ENCODE measurements around the gene COPS9. TPM values are rescaled to one million over a fixed set of nuclear protein-coding genes. Genes with fewer than 3 reads are reported as not detected.
A peak's percentile ranks its signal among the peaks of the same experiment; 100 is the strongest.

Gene COPS9
- total RNA-seq, 6 donors from 2014 or later: 97.2 to 141 (median 129) TPM

- H3K27me3 ChIP-seq: no peaks in the 10 kb centered on the region
- H3K27ac ChIP-seq: no peak overlapping the region
- no peaks in the 10 kb centered on the region for H3K36me3 ChIP-seq
- no peak for ATAC-seq (ENCODE audit: low FRiP score in 2 of 2)
- no peak for TF ChIP-seq EP300 (IDR thresholded peaks at IDR 0.05)
- TF ChIP-seq, protein P1, sequence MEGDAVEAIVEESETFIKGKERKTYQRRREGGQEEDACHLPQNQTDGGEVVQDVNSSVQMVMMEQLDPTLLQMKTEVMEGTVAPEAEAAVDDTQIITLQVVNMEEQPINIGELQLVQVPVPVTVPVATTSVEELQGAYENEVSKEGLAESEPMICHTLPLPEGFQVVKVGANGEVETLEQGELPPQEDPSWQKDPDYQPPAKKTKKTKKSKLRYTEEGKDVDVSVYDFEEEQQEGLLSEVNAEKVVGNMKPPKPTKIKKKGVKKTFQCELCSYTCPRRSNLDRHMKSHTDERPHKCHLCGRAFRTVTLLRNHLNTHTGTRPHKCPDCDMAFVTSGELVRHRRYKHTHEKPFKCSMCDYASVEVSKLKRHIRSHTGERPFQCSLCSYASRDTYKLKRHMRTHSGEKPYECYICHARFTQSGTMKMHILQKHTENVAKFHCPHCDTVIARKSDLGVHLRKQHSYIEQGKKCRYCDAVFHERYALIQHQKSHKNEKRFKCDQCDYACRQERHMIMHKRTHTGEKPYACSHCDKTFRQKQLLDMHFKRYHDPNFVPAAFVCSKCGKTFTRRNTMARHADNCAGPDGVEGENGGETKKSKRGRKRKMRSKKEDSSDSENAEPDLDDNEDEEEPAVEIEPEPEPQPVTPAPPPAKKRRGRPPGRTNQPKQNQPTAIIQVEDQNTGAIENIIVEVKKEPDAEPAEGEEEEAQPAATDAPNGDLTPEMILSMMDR (IDR thresholded peaks at IDR 0.05): no peak
- TF ChIP-seq POLR2AphosphoS5 (IDR thresholded peaks at IDR 0.05): no peak
- no peak overlapping the region for H3K4me3 ChIP-seq
- no peaks in the 10 kb centered on the region for H3K4me1 ChIP-seq
- no peak for DNase-seq
- WGBS, 2 donors: 60 to 78% methylated on average over 6 of the region's 6 CpGs
- H3K9me3 ChIP-seq: no peaks in the 10 kb centered on the region
These were observed 28.7 kb downstream of the COPS9 start for GRCh38 chr2:240107477-240107796.

DNA sequence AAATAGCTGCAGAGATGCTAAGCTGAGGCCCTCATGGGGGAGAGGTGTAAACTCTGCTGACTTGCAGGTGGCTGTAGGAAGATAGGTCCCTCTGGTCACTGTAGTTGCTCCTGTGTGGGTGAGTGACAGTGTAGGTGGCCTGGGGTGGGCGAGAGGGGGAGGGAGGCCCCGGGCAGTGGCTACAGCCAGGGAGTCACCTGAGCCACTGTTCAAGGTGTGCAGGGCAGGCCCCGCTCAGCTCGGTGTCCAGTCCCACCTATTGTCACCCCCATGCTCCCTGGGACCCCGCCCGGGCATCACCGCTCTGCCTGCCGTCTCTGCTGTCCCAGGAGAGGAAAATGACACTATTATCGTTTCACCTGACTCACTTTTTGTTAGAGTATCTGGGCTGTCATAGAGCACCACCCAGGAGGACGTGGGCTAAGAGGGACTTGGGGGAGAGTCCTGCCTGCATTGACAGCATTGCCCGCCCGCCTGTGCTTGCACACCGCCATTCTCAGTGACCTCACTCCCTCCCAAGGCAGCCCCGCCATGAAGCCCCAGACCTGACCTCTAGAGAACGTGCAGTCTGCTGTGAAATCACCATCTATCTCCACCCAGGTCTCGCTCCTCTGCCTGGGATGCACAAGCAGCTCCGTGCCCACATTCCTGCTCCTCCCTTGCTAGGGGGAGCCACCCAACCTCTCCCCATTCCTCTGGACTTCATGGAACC lies 29.2 kb downstream of the COPS9 start:
- TF ChIP-seq EP300 (IDR thresholded peaks at IDR 0.05) (no peak), POLR2A (IDR thresholded peaks at IDR 0.05) (no peak), POLR2AphosphoS5 (IDR thresholded peaks at IDR 0.05) (no peak)
- TF ChIP-seq, protein P1 (IDR thresholded peaks at IDR 0.05): no peak
- H3K4me1 ChIP-seq: no peaks in the 10 kb centered on the region
- ATAC-seq (ENCODE audit: low FRiP score in 2 of 2) (no peak), DNase-seq (peak in 1 of 2 donors; percentile 54)
- no peaks in the 10 kb centered on the region for H3K27me3 ChIP-seq
- H3K27ac ChIP-seq: no peak overlapping the region
- no peaks in the 10 kb centered on the region for H3K36me3 ChIP-seq
- WGBS, 2 donors: 63 to 78% methylated on average over 8 to 16 of the region's 17 CpGs
- H3K4me3 ChIP-seq: no peak overlapping the region
- H3K9me3 ChIP-seq: no peaks in the 10 kb centered on the region

- H3K9me3 ChIP-seq: no peaks in the 10 kb centered on the region
- WGBS, 2 donors: 71 to 75% methylated on average over 7 to 11 of the region's 11 CpGs
- H3K36me3 ChIP-seq: no peaks in the 10 kb centered on the region
- DNase-seq (peak in 1 of 2 donors; percentile 50), ATAC-seq (ENCODE audit: low FRiP score in 2 of 2) (no peak)
- no peaks in the 10 kb centered on the region for H3K27me3 ChIP-seq
- H3K4me3 ChIP-seq: no peak overlapping the region
- TF ChIP-seq EP300 (IDR thresholded peaks at IDR 0.05): no peak
- TF ChIP-seq POLR2AphosphoS5 (IDR thresholded peaks at IDR 0.05): no peak
- TF ChIP-seq POLR2A (IDR thresholded peaks at IDR 0.05): no peak
- TF ChIP-seq, protein P1 (IDR thresholded peaks at IDR 0.05): no peak
- H3K4me1 ChIP-seq: no peaks in the 10 kb centered on the region
- H3K27ac ChIP-seq: no peak overlapping the region
These were observed 30.1 kb downstream of the COPS9 start for GRCh38 chr2:240105982-240106381.

GRCh38 chr2:240103136-240103535 lies 33.0 kb downstream of the COPS9 start:
- ATAC-seq (ENCODE audit: low FRiP score in 2 of 2) (no peak), DNase-seq (no peak)
- Histone ChIP-seq H3K9me3 (no peaks in the 10 kb centered on the region), H3K27me3 (no peaks in the 10 kb centered on the region), H3K27ac (no peak overlapping the region), H3K4me1 (no peaks in the 10 kb centered on the region), H3K4me3 (no peak overlapping the region), H3K36me3 (no peaks in the 10 kb centered on the region)
- TF ChIP-seq POLR2A (IDR thresholded peaks at IDR 0.05): no peak
- TF ChIP-seq EP300 (IDR thresholded peaks at IDR 0.05): no peak
- TF ChIP-seq POLR2AphosphoS5 (IDR thresholded peaks at IDR 0.05): no peak
- TF ChIP-seq, protein P1 (IDR thresholded peaks at IDR 0.05): no peak
- WGBS, 2 donors: 81 to 86% methylated on average over 3 to 4 of the region's 4 CpGs

- no peak for ATAC-seq (ENCODE audit: low FRiP score in 2 of 2)
- H3K36me3 ChIP-seq: no peaks in the 10 kb centered on the region
- DNase-seq: no peak
- H3K4me3 ChIP-seq: no peak overlapping the region
- no peaks in the 10 kb centered on the region for H3K9me3 ChIP-seq
- H3K27me3 ChIP-seq: peaks cover 0 to 24% (median 7%) of the 10 kb centered on the region in 4 donors
- no peak overlapping the region for H3K27ac ChIP-seq
- H3K4me1 ChIP-seq: no peaks in the 10 kb centered on the region
- 85 to 90% methylated on average over 2 of the region's 2 CpGs for WGBS, 2 donors
- TF ChIP-seq EP300 (IDR thresholded peaks at IDR 0.05) (no peak), POLR2A (IDR thresholded peaks at IDR 0.05) (no peak), POLR2AphosphoS5 (IDR thresholded peaks at IDR 0.05) (no peak)
- TF ChIP-seq, protein P1 (IDR thresholded peaks at IDR 0.05): no peak
These were observed 37.8 kb downstream of the COPS9 start for GRCh38 chr2:240098349-240098748.
